Kasumi-1 (cell line): ENCODE results near the gene CPEB4.
A peak's percentile ranks its signal among the peaks of the same experiment; 100 is the strongest.

Experiments used
- DNase-seq, 2 experiments: peaks; one replicate each; lab custom pipeline; 2025; lab: John Stamatoyannopoulos, UW

The CPEB4 gene

GRCh38 chr5:173884402-173885053 is 3.6 kb upstream of the CPEB4 start:
- no peak for DNase-seq

- no peak for DNase-seq
Observed at GRCh38 chr5:173885054-173885443, 3.1 kb upstream of the CPEB4 start.

- peak; percentile 16 to 31 for DNase-seq
Observed at GRCh38 chr5:173885475-173886010, 2.6 kb upstream of the CPEB4 start.

- DNase-seq, result no peak
Observed at GRCh38 chr5:173886150-173886549, 2.0 kb upstream of the CPEB4 start.

- peak; percentile 42 to 49 for DNase-seq
Observed at GRCh38 chr5:173888473-173889131, 453 bp downstream of the CPEB4 start.

- no peak for DNase-seq
Observed at GRCh38 chr5:173890195-173890991, 2.2 kb downstream of the CPEB4 start.

GRCh38 chr5:173891308-173892116 is 3.4 kb downstream of the CPEB4 start:
- DNase-seq, result no peak

- no peak for DNase-seq
Observed at GRCh38 chr5:173893192-173893561, 5.0 kb downstream of the CPEB4 start.

GRCh38 chr5:173895401-173896165 is 7.4 kb downstream of the CPEB4 start:
- no peak for DNase-seq

- no peak for DNase-seq
Observed at GRCh38 chr5:173896631-173897030, 8.5 kb downstream of the CPEB4 start.

- no peak for DNase-seq
Observed at GRCh38 chr5:173901705-173902104, 13.6 kb downstream of the CPEB4 start.

- no peak for DNase-seq
Observed at GRCh38 chr5:173902334-173902733, 14.2 kb downstream of the CPEB4 start.

GRCh38 chr5:173902743-173903142 is 14.6 kb downstream of the CPEB4 start:
- DNase-seq, result no peak

- DNase-seq, result no peak
Observed at GRCh38 chr5:173903396-173904140, 15.4 kb downstream of the CPEB4 start.

- no peak for DNase-seq
Observed at GRCh38 chr5:173904151-173904550, 16.0 kb downstream of the CPEB4 start.

GRCh38 chr5:173907284-173907683 is 19.1 kb downstream of the CPEB4 start:
- DNase-seq, result no peak

GRCh38 chr5:173907686-173908371 is 19.7 kb downstream of the CPEB4 start:
- DNase-seq, result no peak

GRCh38 chr5:173909199-173909598 is 21.1 kb downstream of the CPEB4 start:
- DNase-seq, result no peak

GRCh38 chr5:173910215-173910614 is 22.1 kb downstream of the CPEB4 start:
- DNase-seq, result no peak

- DNase-seq, result no peak
Observed at GRCh38 chr5:173911623-173912022, 23.5 kb downstream of the CPEB4 start.
